ENCODE results near the gene DTX3. TPM values are rescaled to one million over a fixed set of nuclear protein-coding genes. Genes with fewer than 3 reads are reported as not detected.

Gene DTX3
- polyA plus RNA-seq, 1 donor from 2014 or later, result 141 TPM

DNA sequence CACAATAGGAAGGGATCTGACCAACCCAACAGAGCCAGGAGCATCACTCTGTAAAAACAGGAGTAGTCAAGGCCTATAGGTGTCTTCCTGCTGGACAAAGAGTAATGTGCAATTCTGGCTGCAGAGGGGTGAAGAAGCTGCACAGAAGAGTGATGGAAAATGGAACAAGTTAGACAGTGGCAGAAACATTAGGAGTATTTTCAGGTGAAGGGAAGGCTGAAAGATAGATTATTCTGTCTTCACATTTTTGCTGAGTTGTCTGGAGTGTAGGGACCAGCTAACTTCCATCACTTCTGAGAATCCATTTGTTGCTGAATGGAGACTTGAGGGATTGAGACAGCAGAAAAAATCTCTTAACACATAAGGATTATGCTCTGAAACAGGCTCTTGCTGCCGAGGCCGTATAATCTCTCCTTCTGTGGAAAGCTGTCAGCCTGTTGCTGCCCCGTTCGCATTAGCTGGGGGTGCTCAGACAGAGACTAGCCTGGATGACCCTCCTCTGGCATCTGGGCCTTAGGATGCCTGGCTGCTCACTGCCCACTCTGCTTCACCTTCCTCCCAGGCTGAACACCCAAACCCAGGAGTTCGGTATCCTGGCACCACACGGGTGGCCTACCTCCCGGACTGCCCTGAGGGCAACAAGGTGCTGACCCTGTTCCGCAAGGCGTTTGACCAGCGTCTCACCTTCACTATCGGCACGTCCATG is 3.5 kb downstream of the DTX3 start:
- no peak overlapping the region for H3K4me2 ChIP-seq (ENCODE audit: low read length)
- H3F3A ChIP-seq (ENCODE audit: insufficient read depth, low read length, poor library complexity, severe bottlenecking), result no peaks in the 10 kb centered on the region
- no peak for TF ChIP-seq EP300 (conservative IDR thresholded peaks at IDR 0.05; ENCODE audit: poor library complexity, severe bottlenecking)
- TF ChIP-seq REST (IDR thresholded peaks at IDR 0.05; ENCODE audit: borderline replicate concordance), result no peak
- TF ChIP-seq TAF1 (IDR thresholded peaks at IDR 0.05; ENCODE audit: low read depth), result no peak
- no peak for TF ChIP-seq POLR2AphosphoS5 (IDR thresholded peaks at IDR 0.05)
- no peak for TF ChIP-seq CTCF (IDR thresholded peaks at IDR 0.05; ENCODE audit: poor library complexity, severe bottlenecking)
- no peak for TF ChIP-seq MXI1 (conservative IDR thresholded peaks at IDR 0.05; ENCODE audit: poor library complexity, severe bottlenecking)
- TF ChIP-seq EZH2 (IDR thresholded peaks at IDR 0.05; ENCODE audit: borderline replicate concordance, insufficient read depth, low read length, poor library complexity, severe bottlenecking), result no peak
- no peak for TF ChIP-seq SMC3 (conservative IDR thresholded peaks at IDR 0.05; ENCODE audit: poor library complexity)
- TF ChIP-seq RAD21 (conservative IDR thresholded peaks at IDR 0.05), result no peak
- peaks cover 13% of the 10 kb centered on the region for H3K27me3 ChIP-seq (ENCODE audit: insufficient read depth, low read depth, low read length)
- no peak overlapping the region for H3K27ac ChIP-seq (ENCODE audit: low read length)
- H3K9me2 ChIP-seq (ENCODE audit: insufficient read depth, low read length), result no peaks in the 10 kb centered on the region
- H3K79me2 ChIP-seq (replicated peaks; ENCODE audit: insufficient read depth, low read length), result peaks cover 19% of the 10 kb centered on the region
- H3K9ac ChIP-seq (ENCODE audit: low read length), result no peak overlapping the region
- H3K4me3 ChIP-seq (ENCODE audit: low read length), result no peak overlapping the region
- no peaks in the 10 kb centered on the region for H3K36me3 ChIP-seq (ENCODE audit: insufficient read depth, low read length)
- H4K20me1 ChIP-seq (ENCODE audit: insufficient read depth), result no peaks in the 10 kb centered on the region
- H3K9me3 ChIP-seq (ENCODE audit: low read length), result no peaks in the 10 kb centered on the region
- H2AFZ ChIP-seq (ENCODE audit: low read depth, low read length), result no peak overlapping the region

DNA sequence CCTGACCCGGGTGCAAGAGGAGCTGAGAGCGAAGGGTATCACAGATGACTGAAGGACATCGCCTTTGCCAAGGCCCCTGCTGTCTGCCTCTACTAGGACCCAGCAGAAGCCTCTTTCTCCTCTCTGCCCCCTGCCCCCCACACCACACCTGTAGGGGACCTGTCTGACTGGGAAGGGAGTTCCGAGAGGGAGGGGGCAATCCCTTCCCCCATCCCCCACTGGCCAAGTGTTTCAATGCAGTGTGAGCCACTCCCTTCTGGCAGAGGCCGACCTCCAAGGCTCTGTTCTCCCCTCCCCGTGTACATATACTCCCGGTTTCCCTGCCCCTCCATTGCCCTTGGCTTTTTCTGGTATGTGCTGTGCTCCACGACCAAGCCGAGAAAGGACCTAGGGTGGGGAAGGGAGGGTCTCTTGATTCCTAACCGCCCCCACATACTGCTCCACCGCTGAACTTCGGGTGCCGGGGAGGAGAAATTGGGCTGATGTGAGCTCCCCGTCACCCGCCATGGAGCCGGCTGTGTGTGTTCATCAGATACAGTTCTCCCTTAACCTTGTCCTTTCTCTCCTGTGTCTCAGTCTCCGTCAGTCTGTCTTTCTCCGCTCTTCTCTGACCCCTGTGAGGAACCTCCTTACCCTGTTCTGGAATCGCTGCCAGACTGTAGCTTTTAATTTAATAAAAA is 4.6 kb downstream of the DTX3 start:
- H3K4me3 ChIP-seq (ENCODE audit: low read length), result no peak overlapping the region
- no peak overlapping the region for H3K4me2 ChIP-seq (ENCODE audit: low read length)
- no peaks in the 10 kb centered on the region for H4K20me1 ChIP-seq (ENCODE audit: insufficient read depth)
- H3K27me3 ChIP-seq (ENCODE audit: insufficient read depth, low read depth, low read length), result peaks cover 13% of the 10 kb centered on the region
- H3F3A ChIP-seq (ENCODE audit: insufficient read depth, low read length, poor library complexity, severe bottlenecking), result no peaks in the 10 kb centered on the region
- peaks cover 18% of the 10 kb centered on the region for H3K79me2 ChIP-seq (replicated peaks; ENCODE audit: insufficient read depth, low read length)
- H3K36me3 ChIP-seq (ENCODE audit: insufficient read depth, low read length), result no peaks in the 10 kb centered on the region
- TF ChIP-seq POLR2AphosphoS5 (IDR thresholded peaks at IDR 0.05), result no peak
- TF ChIP-seq SMC3 (conservative IDR thresholded peaks at IDR 0.05; ENCODE audit: poor library complexity), result no peak
- TF ChIP-seq REST (IDR thresholded peaks at IDR 0.05; ENCODE audit: borderline replicate concordance), result no peak
- no peak for TF ChIP-seq CTCF (IDR thresholded peaks at IDR 0.05; ENCODE audit: poor library complexity, severe bottlenecking)
- H2AFZ ChIP-seq (ENCODE audit: low read depth, low read length), result no peak overlapping the region
- H3K9me2 ChIP-seq (ENCODE audit: insufficient read depth, low read length), result no peaks in the 10 kb centered on the region
- no peaks in the 10 kb centered on the region for H3K9me3 ChIP-seq (ENCODE audit: low read length)
- no peak overlapping the region for H3K9ac ChIP-seq (ENCODE audit: low read length)
- H3K27ac ChIP-seq (ENCODE audit: low read length), result no peak overlapping the region
